Subcutaneous abdominal adipose tissue (tissue), 5 donors: ENCODE results near the gene ALG14.
A peak's percentile ranks its signal among the peaks of the same experiment; 100 is the strongest.
"Not testable (repeated sequence)": the region's sequence is repeated elsewhere in the genome, so short reads cannot be mapped to it uniquely, and the experiment has no call there.

Experiments used
- H3K27ac ChIP-seq: one replicate; pipeline ENCODE4 v1.7.0; 2013; ENCODE audit warnings: low read depth, mild to moderate bottlenecking, inconsistent platforms, low read length, moderate library complexity
- H3K27me3 ChIP-seq, 5 donors: one replicate each; pipeline ENCODE4 v1.7.0; 2013; ENCODE audit warnings: low read length in 5 of 5, inconsistent platforms in 1 of 5; ENCODE audit not compliant: control insufficient read depth in 5 of 5, insufficient read depth in 4 of 5
- H3K36me3 ChIP-seq, 5 donors: one replicate each; pipeline ENCODE4 v1.7.0; 2013; ENCODE audit warnings: low read length in 5 of 5; ENCODE audit not compliant: control insufficient read depth in 5 of 5, insufficient read depth in 5 of 5
- H3K4me1 ChIP-seq, 5 donors: one replicate each; pipeline ENCODE4 v1.7.0; 2013; ENCODE audit warnings: low read length in 5 of 5, mild to moderate bottlenecking in 3 of 5, moderate library complexity in 1 of 5; ENCODE audit not compliant: control insufficient read depth in 5 of 5, insufficient read depth in 5 of 5
- H3K4me3 ChIP-seq, 5 donors: one replicate each; pipeline ENCODE4 v1.7.0; 2013; ENCODE audit warnings: low read length in 5 of 5, low read depth in 1 of 5
- H3K9ac ChIP-seq, 5 donors: one replicate each; pipeline ENCODE4 v1.7.0; 2013; ENCODE audit warnings: low read length in 5 of 5, mild to moderate bottlenecking in 4 of 5, moderate library complexity in 3 of 5
- H3K9me3 ChIP-seq, 5 donors: one replicate each; pipeline ENCODE4 v1.7.0; 2013; ENCODE audit warnings: low read length in 5 of 5; ENCODE audit not compliant: control insufficient read depth in 5 of 5
- donor health status: healthy.
- donor health status: healthy.
- donor health status: healthy.
- donor health status: healthy.
- donor health status: healthy.

Gene ALG14

GRCh38 chr1:95111014-95111413 lies 38.3 kb upstream of the ALG14 start:
- no peak overlapping the region for H3K4me3 ChIP-seq
- no peaks in the 10 kb centered on the region for H3K4me1 ChIP-seq
- no peaks in the 10 kb centered on the region for H3K9me3 ChIP-seq
- no peak overlapping the region for H3K27ac ChIP-seq
- no peak overlapping the region for H3K9ac ChIP-seq
- no peaks in the 10 kb centered on the region for H3K27me3 ChIP-seq
- no peaks in the 10 kb centered on the region for H3K36me3 ChIP-seq

- Histone ChIP-seq H3K4me3 (no peak overlapping the region), H3K9ac (no peak overlapping the region), H3K27me3 (no peaks in the 10 kb centered on the region), H3K4me1 (no peaks in the 10 kb centered on the region), H3K36me3 (no peaks in the 10 kb centered on the region), H3K9me3 (no peaks in the 10 kb centered on the region), H3K27ac (no peak overlapping the region)
These were observed 36.0 kb upstream of the ALG14 start for GRCh38 chr1:95108792-95109191.

- no peak overlapping the region for H3K4me3 ChIP-seq
- H3K9me3 ChIP-seq, result no peaks in the 10 kb centered on the region
- H3K27me3 ChIP-seq, result no peaks in the 10 kb centered on the region
- peaks cover 0 to 14% (median 10%) of the 10 kb centered on the region in 5 donors for H3K4me1 ChIP-seq
- H3K36me3 ChIP-seq, result no peaks in the 10 kb centered on the region
- H3K27ac ChIP-seq, result no peak overlapping the region
- H3K9ac ChIP-seq, result no peak overlapping the region
These were observed 25.4 kb upstream of the ALG14 start for GRCh38 chr1:95098196-95098595.

GRCh38 chr1:95097426-95097825 lies 24.7 kb upstream of the ALG14 start:
- H3K9ac ChIP-seq, result no peak overlapping the region
- no peaks in the 10 kb centered on the region for H3K27me3 ChIP-seq
- no peak overlapping the region for H3K27ac ChIP-seq
- H3K4me3 ChIP-seq, result no peak overlapping the region
- no peaks in the 10 kb centered on the region for H3K9me3 ChIP-seq
- H3K36me3 ChIP-seq, result no peaks in the 10 kb centered on the region
- peaks cover 0 to 14% (median 10%) of the 10 kb centered on the region in 5 donors for H3K4me1 ChIP-seq

GRCh38 chr1:95096218-95096841 lies 23.6 kb upstream of the ALG14 start:
- Histone ChIP-seq H3K4me3 (no peak overlapping the region), H3K4me1 (peaks cover 0 to 14% (median 10%) of the 10 kb centered on the region in 5 donors), H3K9ac (no peak overlapping the region), H3K27me3 (no peaks in the 10 kb centered on the region), H3K27ac (peak overlapping the region; percentile 47), H3K36me3 (no peaks in the 10 kb centered on the region), H3K9me3 (no peaks in the 10 kb centered on the region)

GRCh38 chr1:95095833-95096217 lies 23.1 kb upstream of the ALG14 start:
- no peaks in the 10 kb centered on the region for H3K36me3 ChIP-seq
- no peaks in the 10 kb centered on the region for H3K27me3 ChIP-seq
- H3K4me1 ChIP-seq, result peaks cover 0 to 14% (median 10%) of the 10 kb centered on the region in 5 donors
- peak overlapping the region in 1 of 5 donors; percentile 8 for H3K9ac ChIP-seq
- no peak overlapping the region for H3K4me3 ChIP-seq
- peak overlapping the region; percentile 47 for H3K27ac ChIP-seq
- no peaks in the 10 kb centered on the region for H3K9me3 ChIP-seq

- Histone ChIP-seq H3K36me3 (no peaks in the 10 kb centered on the region), H3K9me3 (peaks cover 0 to 5% (median 0%) of the 10 kb centered on the region in 5 donors), H3K4me3 (no peak overlapping the region), H3K27ac (no peak overlapping the region), H3K9ac (no peak overlapping the region), H3K27me3 (no peaks in the 10 kb centered on the region), H3K4me1 (peaks cover 0 to 14% (median 10%) of the 10 kb centered on the region in 5 donors)
These were observed 22.2 kb upstream of the ALG14 start for GRCh38 chr1:95094923-95095322.

- no peak overlapping the region for H3K9ac ChIP-seq
- H3K27ac ChIP-seq, result no peak overlapping the region
- H3K4me1 ChIP-seq, result peaks cover 0 to 18% (median 11%) of the 10 kb centered on the region in 5 donors
- H3K4me3 ChIP-seq, result no peak overlapping the region
- no peaks in the 10 kb centered on the region for H3K27me3 ChIP-seq
- H3K9me3 ChIP-seq, result peaks cover 0 to 7% (median 0%) of the 10 kb centered on the region in 5 donors
- H3K36me3 ChIP-seq, result no peaks in the 10 kb centered on the region
These were observed 20.5 kb upstream of the ALG14 start for GRCh38 chr1:95093296-95093695.

- peaks cover 0 to 20% (median 11%) of the 10 kb centered on the region in 5 donors for H3K4me1 ChIP-seq
- not testable (repeated sequence) for H3K9me3 ChIP-seq, H3K36me3 ChIP-seq, H3K4me3 ChIP-seq, H3K9ac ChIP-seq, H3K27ac ChIP-seq, H3K27me3 ChIP-seq
These were observed 20.1 kb upstream of the ALG14 start for GRCh38 chr1:95092891-95093290.

- not testable (repeated sequence) for H3K27ac ChIP-seq, H3K9ac ChIP-seq, H3K36me3 ChIP-seq, H3K4me3 ChIP-seq, H3K9me3 ChIP-seq, H3K27me3 ChIP-seq
- H3K4me1 ChIP-seq, result peaks cover 0 to 27% (median 19%) of the 10 kb centered on the region in 5 donors
These were observed 18.5 kb upstream of the ALG14 start for GRCh38 chr1:95091290-95091689.
